Activated CD4-positive, alpha-beta T cell treated with anti-CD3 and anti-CD28 coated beads, Interleukin-2, amount 10 ng/mL, durations not matched to agents 7 days and 5 days (primary cell): ENCODE measurements around the gene DYNLL1. TPM values are rescaled to one million over a fixed set of nuclear protein-coding genes. Genes with fewer than 3 reads are reported as not detected.

ENCODE experiments used
- CTCF ChIA-PET: fragments of 350-600 bp; sonication (Branson Sonifier 250); formaldehyde crosslinking; loops from one replicate; lab custom pipeline; 2021; ENCODE audit warnings: antibody characterized with exemption; lab: Charles Lee
- POLR2A ChIA-PET: fragments of 350-600 bp; sonication (Branson Sonifier 250); formaldehyde crosslinking; loops from one replicate; lab custom pipeline; 2021; ENCODE audit warnings: antibody characterized with exemption; lab: Charles Lee
- DNase-seq: peaks from one replicate; pipeline ENCODE4 v3.0.0-alpha.2; 2020
- H3K27ac Mint-ChIP-seq: one replicate; pipeline ENCODE4 v1.8.0; 2021; ENCODE audit warnings: mild to moderate bottlenecking, moderate library complexity, mixed read lengths
- H3K27me3 Mint-ChIP-seq: one replicate; pipeline ENCODE4 v1.8.0; 2021; ENCODE audit warnings: mixed read lengths
- H3K36me3 Mint-ChIP-seq: one replicate; pipeline ENCODE4 v1.8.0; 2021; ENCODE audit warnings: low read depth, mixed read lengths
- H3K4me1 Mint-ChIP-seq: one replicate; pipeline ENCODE4 v1.8.0; 2021; ENCODE audit warnings: mixed read lengths
- H3K4me3 Mint-ChIP-seq: one replicate; pipeline ENCODE4 v1.8.0; 2021; ENCODE audit warnings: mild to moderate bottlenecking, moderate library complexity, mixed read lengths
- H3K9me3 Mint-ChIP-seq: one replicate; pipeline ENCODE4 v1.8.0; 2021; ENCODE audit warnings: mixed read lengths
- total RNA-seq, 2 experiments: library from RNA; stranded (reverse); gene quantifications; one replicate each; pipeline ENCODE4 v1.2.3, GENCODE V29; 2021

DYNLL1 gene
- total RNA-seq, 2 experiments from 2014 or later = 257 to 297 TPM

- Mint-ChIP-seq H3K9me3 (no peaks in the 10 kb centered on the region), H3K36me3 (peaks cover 53% of the 10 kb centered on the region), H3K27ac (no peak overlapping the region)
These were observed 29.2 kb upstream of the DYNLL1 start for GRCh38 chr12:120466560-120467315.

GRCh38 chr12:120467439-120467838 lies 28.5 kb upstream of the DYNLL1 start:
- H3K9me3 Mint-ChIP-seq = no peaks in the 10 kb centered on the region
- ChIA-PET POLR2A (interaction anchor here (1.0 kb wide), 1 partner anchor 11 kb away, joined by 3 read pairs; no protein-coding TSS in a partner anchor), CTCF (interaction anchor here (0.8 to 1.9 kb wide), 6 partner anchors 8 to 69 kb away, joined by 3 to 13 read pairs (median 4); no protein-coding TSS in a partner anchor)
- H3K27ac Mint-ChIP-seq = no peak overlapping the region
- H3K36me3 Mint-ChIP-seq = peaks cover 46% of the 10 kb centered on the region
- H3K4me3 Mint-ChIP-seq = peak overlapping the region; percentile 93
- H3K27me3 Mint-ChIP-seq = no peaks in the 10 kb centered on the region
- DNase-seq = no peak
- peaks cover 41% of the 10 kb centered on the region for H3K4me1 Mint-ChIP-seq

More at GRCh38 chr12:120466560-120467315, 29.2 kb upstream of the DYNLL1 start:
- CTCF ChIA-PET = interaction anchor here (0.8 to 1.8 kb wide), 6 partner anchors 9 to 142 kb away, joined by 3 to 13 read pairs (median 4); no protein-coding TSS in a partner anchor
- POLR2A ChIA-PET = no interaction called here
- H3K4me3 Mint-ChIP-seq = no peak overlapping the region
- DNase-seq = peak; percentile 59
- H3K27me3 Mint-ChIP-seq = no peaks in the 10 kb centered on the region
- H3K4me1 Mint-ChIP-seq = peaks cover 39% of the 10 kb centered on the region

- H3K27ac Mint-ChIP-seq = peak overlapping the region; percentile 90
- ChIA-PET POLR2A (interaction anchor here (0.5 to 1.0 kb wide), 3 partner anchors 12 to 100 kb away, joined by 3 read pairs; no protein-coding TSS in a partner anchor), CTCF (interaction anchor here (0.8 to 2.4 kb wide), 12 partner anchors 10 to 113 kb away, joined by 3 to 8 read pairs (median 6); partner anchors contain the start of genes COX6A1, DYNLL1 and POP5)
- H3K9me3 Mint-ChIP-seq = no peaks in the 10 kb centered on the region
- peaks cover 38% of the 10 kb centered on the region for H3K36me3 Mint-ChIP-seq
- H3K4me3 Mint-ChIP-seq = peak overlapping the region; percentile 93
- H3K27me3 Mint-ChIP-seq = no peaks in the 10 kb centered on the region
- DNase-seq = peak; percentile 24
- peaks cover 43% of the 10 kb centered on the region for H3K4me1 Mint-ChIP-seq
These were observed 27.5 kb upstream of the DYNLL1 start for GRCh38 chr12:120468325-120468820.

- Mint-ChIP-seq H3K36me3 (peaks cover 33% of the 10 kb centered on the region), H3K4me1 (peaks cover 43% of the 10 kb centered on the region), H3K27ac (peak overlapping the region; percentile 90), H3K9me3 (no peaks in the 10 kb centered on the region), H3K4me3 (peak overlapping the region; percentile 93), H3K27me3 (no peaks in the 10 kb centered on the region)
- ChIA-PET CTCF (interaction anchor here (0.8 to 2.7 kb wide), 14 partner anchors 10 to 113 kb away, joined by 3 to 12 read pairs (median 6); partner anchors contain the start of genes COX6A1, DYNLL1 and POP5), POLR2A (interaction anchor here (0.6 to 0.7 kb wide), 2 partner anchors 28 to 99 kb away, joined by 3 read pairs; no protein-coding TSS in a partner anchor)
- DNase-seq = peak; percentile 50
These were observed 27.0 kb upstream of the DYNLL1 start for GRCh38 chr12:120468821-120469449.

GRCh38 chr12:120469450-120470149 lies 26.3 kb upstream of the DYNLL1 start, which contains the start of gene SRSF9:
TSS of gene SRSF9 (minus strand) at chr12:120469748. CDS start at chr12:120469609, 139 bp downstream.
- peak; percentile 97 for DNase-seq
- H3K36me3 Mint-ChIP-seq = peaks cover 26% of the 10 kb centered on the region
- H3K9me3 Mint-ChIP-seq = no peaks in the 10 kb centered on the region
- ChIA-PET POLR2A (interaction anchor here (0.7 kb wide), 1 partner anchor 27 kb away, joined by 3 read pairs; no protein-coding TSS in a partner anchor), CTCF (interaction anchor here (0.7 to 2.7 kb wide), 19 partner anchors 10 to 112 kb away, joined by 3 to 12 read pairs (median 5); partner anchors contain the start of genes COQ5, COX6A1, DYNLL1 and POP5)
- peaks cover under 1% of the 10 kb centered on the region for H3K27me3 Mint-ChIP-seq
- H3K27ac Mint-ChIP-seq = peak within 1 kb of the TSS; percentile 90
- peaks cover 42% of the 10 kb centered on the region for H3K4me1 Mint-ChIP-seq
- peak within 1 kb of the TSS; percentile 93 for H3K4me3 Mint-ChIP-seq

GRCh38 chr12:120470150-120470784 lies 25.6 kb upstream of the DYNLL1 start:
- Mint-ChIP-seq H3K27me3 (peaks cover 3% of the 10 kb centered on the region), H3K4me1 (peaks cover 39% of the 10 kb centered on the region), H3K36me3 (peaks cover 19% of the 10 kb centered on the region), H3K27ac (peak overlapping the region; percentile 87), H3K9me3 (no peaks in the 10 kb centered on the region), H3K4me3 (peak overlapping the region; percentile 93)
- ChIA-PET CTCF (interaction anchor here (0.6 to 2.7 kb wide), 13 partner anchors 9 to 146 kb away, joined by 3 to 12 read pairs (median 4); partner anchors contain the start of genes COQ5, DYNLL1 and POP5), POLR2A (interaction anchor here (0.6 kb wide), 1 partner anchor 179 kb away, joined by 6 read pairs; the partner anchor contains the start of gene RNU4-2)
- DNase-seq = no peak

GRCh38 chr12:120472521-120472920 lies 23.4 kb upstream of the DYNLL1 start:
- no peak overlapping the region for H3K4me3 Mint-ChIP-seq
- H3K27ac Mint-ChIP-seq = no peak overlapping the region
- peaks cover 21% of the 10 kb centered on the region for H3K4me1 Mint-ChIP-seq
- peaks cover 3% of the 10 kb centered on the region for H3K27me3 Mint-ChIP-seq
- ChIA-PET CTCF (interaction anchor here (0.9 kb wide), 1 partner anchor 22 kb away, joined by 4 read pairs; no protein-coding TSS in a partner anchor), POLR2A (no interaction called here)
- no peaks in the 10 kb centered on the region for H3K9me3 Mint-ChIP-seq
- DNase-seq = no peak
- H3K36me3 Mint-ChIP-seq = peaks cover 5% of the 10 kb centered on the region

GRCh38 chr12:120473807-120474615 lies 21.9 kb upstream of the DYNLL1 start:
- POLR2A ChIA-PET = no interaction called here
- no peak overlapping the region for H3K4me3 Mint-ChIP-seq
- CTCF ChIA-PET = interaction anchor here (0.6 to 1.2 kb wide), 5 partner anchors 15 to 273 kb away, joined by 3 to 5 read pairs (median 3); partner anchors contain the start of gene RPLP0

GRCh38 chr12:120474616-120474960 lies 21.3 kb upstream of the DYNLL1 start:
- H3K27me3 Mint-ChIP-seq = peaks cover 3% of the 10 kb centered on the region
- no peaks in the 10 kb centered on the region for H3K9me3 Mint-ChIP-seq

More at GRCh38 chr12:120473807-120474615, 21.9 kb upstream of the DYNLL1 start:
- no peak for DNase-seq
- Mint-ChIP-seq H3K27me3 (peaks cover 3% of the 10 kb centered on the region), H3K9me3 (no peaks in the 10 kb centered on the region), H3K27ac (peak overlapping the region; percentile 5), H3K4me1 (peaks cover 16% of the 10 kb centered on the region), H3K36me3 (no peaks in the 10 kb centered on the region)

GRCh38 chr12:120475643-120476042 lies 20.3 kb upstream of the DYNLL1 start:
- H3K27me3 Mint-ChIP-seq = peaks cover 3% of the 10 kb centered on the region
- ChIA-PET CTCF (interaction anchor here (0.9 to 1.4 kb wide), 2 partner anchors 9 to 53 kb away, joined by 3 to 5 read pairs; partner anchors contain the start of gene COQ5), POLR2A (no interaction called here)
- H3K9me3 Mint-ChIP-seq = no peaks in the 10 kb centered on the region
- H3K4me3 Mint-ChIP-seq = no peak overlapping the region
- peaks cover 15% of the 10 kb centered on the region for H3K4me1 Mint-ChIP-seq
- no peaks in the 10 kb centered on the region for H3K36me3 Mint-ChIP-seq
- DNase-seq = no peak
- no peak overlapping the region for H3K27ac Mint-ChIP-seq

More at GRCh38 chr12:120474616-120474960, 21.3 kb upstream of the DYNLL1 start:
- Mint-ChIP-seq H3K36me3 (no peaks in the 10 kb centered on the region), H3K4me3 (no peak overlapping the region), H3K27ac (no peak overlapping the region), H3K4me1 (peaks cover 17% of the 10 kb centered on the region)
- DNase-seq = no peak
- ChIA-PET CTCF (interaction anchor here (0.6 to 1.4 kb wide), 6 partner anchors 8 to 273 kb away, joined by 3 to 5 read pairs (median 3); partner anchors contain the start of genes COQ5 and RPLP0), POLR2A (interaction anchor here (0.6 kb wide), 1 partner anchor 70 kb away, joined by 8 read pairs; no protein-coding TSS in a partner anchor)
